ENCODE measurements around the gene CARD11.

DNA sequence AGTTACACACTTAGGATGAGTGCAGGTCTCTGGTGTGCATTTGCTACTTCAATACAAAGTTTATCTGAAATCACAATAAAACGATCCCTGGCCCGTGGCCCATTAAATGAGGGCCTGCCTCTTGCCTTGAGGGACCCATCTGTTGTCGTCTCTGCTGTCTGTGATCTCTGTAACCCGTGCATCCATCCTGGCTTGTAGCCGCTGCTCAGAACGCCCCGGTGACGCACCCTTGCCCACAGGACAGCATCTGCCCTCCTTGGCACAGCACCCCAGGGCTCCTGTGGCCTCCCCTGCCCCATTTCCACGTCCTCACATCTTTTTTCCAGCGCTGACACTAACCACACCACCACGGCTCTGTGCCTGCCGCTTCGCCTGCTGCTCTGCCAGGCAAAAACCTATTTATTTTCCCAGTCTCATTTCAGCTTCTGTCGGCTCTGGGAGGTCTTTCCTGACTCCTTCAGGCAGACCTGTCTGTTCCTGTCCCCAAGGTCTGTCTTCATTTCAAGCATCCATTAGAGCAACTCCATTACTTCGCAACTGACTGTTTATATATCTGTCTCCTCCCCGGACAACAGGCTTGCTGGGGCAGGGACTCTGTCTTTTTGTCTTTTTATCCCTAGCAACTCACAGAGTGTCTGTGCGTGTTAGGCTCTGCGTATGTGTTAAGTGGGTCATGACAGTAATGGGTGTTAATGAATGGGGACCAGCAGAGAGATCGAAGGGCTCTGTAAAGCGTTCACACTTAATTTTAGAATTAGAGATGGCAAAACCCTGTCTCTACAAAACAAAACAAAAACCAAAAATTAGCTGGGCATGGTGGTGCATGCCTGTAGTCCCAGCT is 16.4 kb downstream of the CARD11 start:
- TF ChIP-seq, protein P1, sequence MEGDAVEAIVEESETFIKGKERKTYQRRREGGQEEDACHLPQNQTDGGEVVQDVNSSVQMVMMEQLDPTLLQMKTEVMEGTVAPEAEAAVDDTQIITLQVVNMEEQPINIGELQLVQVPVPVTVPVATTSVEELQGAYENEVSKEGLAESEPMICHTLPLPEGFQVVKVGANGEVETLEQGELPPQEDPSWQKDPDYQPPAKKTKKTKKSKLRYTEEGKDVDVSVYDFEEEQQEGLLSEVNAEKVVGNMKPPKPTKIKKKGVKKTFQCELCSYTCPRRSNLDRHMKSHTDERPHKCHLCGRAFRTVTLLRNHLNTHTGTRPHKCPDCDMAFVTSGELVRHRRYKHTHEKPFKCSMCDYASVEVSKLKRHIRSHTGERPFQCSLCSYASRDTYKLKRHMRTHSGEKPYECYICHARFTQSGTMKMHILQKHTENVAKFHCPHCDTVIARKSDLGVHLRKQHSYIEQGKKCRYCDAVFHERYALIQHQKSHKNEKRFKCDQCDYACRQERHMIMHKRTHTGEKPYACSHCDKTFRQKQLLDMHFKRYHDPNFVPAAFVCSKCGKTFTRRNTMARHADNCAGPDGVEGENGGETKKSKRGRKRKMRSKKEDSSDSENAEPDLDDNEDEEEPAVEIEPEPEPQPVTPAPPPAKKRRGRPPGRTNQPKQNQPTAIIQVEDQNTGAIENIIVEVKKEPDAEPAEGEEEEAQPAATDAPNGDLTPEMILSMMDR (IDR thresholded peaks at IDR 0.05): no peak
- no peak for TF ChIP-seq POLR2A (IDR thresholded peaks at IDR 0.05)

Measured in testis (tissue), 2 donors.